ENCODE measurements around the gene TARP.
"Not testable (repeated sequence)": the region's sequence is repeated elsewhere in the genome, so short reads cannot be mapped to it uniquely, and the experiment has no call there.

TARP gene

DNA sequence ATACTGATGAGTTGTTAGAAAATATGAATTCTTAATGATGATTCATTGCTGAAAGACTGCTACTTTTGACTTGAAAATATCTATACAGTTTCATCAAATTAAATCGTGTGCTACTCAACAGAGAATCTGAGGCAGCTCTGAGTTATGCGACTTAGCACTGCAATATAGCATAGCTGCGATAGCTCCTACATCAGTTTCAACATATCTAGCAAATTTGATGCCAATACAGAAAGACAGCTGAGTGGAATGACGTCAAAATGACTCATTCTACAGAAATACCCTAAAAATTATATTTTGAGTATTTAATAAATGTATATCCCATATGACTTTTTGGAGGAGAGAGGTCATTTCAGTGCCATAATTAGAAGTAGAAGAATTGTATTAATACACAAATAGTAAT lies 1.1 kb upstream of the TARP start:
- TF ChIP-seq, protein P1, sequence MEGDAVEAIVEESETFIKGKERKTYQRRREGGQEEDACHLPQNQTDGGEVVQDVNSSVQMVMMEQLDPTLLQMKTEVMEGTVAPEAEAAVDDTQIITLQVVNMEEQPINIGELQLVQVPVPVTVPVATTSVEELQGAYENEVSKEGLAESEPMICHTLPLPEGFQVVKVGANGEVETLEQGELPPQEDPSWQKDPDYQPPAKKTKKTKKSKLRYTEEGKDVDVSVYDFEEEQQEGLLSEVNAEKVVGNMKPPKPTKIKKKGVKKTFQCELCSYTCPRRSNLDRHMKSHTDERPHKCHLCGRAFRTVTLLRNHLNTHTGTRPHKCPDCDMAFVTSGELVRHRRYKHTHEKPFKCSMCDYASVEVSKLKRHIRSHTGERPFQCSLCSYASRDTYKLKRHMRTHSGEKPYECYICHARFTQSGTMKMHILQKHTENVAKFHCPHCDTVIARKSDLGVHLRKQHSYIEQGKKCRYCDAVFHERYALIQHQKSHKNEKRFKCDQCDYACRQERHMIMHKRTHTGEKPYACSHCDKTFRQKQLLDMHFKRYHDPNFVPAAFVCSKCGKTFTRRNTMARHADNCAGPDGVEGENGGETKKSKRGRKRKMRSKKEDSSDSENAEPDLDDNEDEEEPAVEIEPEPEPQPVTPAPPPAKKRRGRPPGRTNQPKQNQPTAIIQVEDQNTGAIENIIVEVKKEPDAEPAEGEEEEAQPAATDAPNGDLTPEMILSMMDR (IDR thresholded peaks at IDR 0.05; ENCODE audit: extremely low read depth, insufficient read depth, missing control alignments): no peak
- in situ Hi-C loops (cut with MboI; ENCODE audit: low pct_unique_long_range_greater_than_20kb, low sequenced_read_pairs, unreplicated experiment): no loop called here
- no peak for DNase-seq (ENCODE audit: low spot score)

DNA sequence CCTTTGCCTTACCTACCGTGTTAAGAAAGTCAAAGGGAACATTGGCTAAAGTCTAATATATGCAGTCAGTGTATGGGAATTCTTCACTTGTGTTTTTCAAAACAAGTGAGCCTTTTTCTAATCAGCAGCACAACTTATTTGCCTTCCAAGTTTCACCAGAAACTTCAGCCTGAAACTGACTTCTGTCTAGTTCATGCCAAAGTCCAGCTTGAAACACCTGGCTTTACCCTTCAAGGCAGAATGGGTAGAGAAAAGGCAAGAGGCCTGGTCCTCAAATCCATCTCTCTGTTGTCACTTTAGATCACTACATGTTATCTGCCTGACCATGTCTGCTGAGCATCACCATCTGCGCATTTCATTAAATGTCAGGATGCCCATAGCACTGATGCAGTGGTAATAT lies 3.0 kb downstream of the TARP start:
- DNase-seq (ENCODE audit: low spot score); in situ Hi-C loops (cut with MboI; ENCODE audit: low pct_unique_long_range_greater_than_20kb, low sequenced_read_pairs, unreplicated experiment): not testable (repeated sequence)

DNA sequence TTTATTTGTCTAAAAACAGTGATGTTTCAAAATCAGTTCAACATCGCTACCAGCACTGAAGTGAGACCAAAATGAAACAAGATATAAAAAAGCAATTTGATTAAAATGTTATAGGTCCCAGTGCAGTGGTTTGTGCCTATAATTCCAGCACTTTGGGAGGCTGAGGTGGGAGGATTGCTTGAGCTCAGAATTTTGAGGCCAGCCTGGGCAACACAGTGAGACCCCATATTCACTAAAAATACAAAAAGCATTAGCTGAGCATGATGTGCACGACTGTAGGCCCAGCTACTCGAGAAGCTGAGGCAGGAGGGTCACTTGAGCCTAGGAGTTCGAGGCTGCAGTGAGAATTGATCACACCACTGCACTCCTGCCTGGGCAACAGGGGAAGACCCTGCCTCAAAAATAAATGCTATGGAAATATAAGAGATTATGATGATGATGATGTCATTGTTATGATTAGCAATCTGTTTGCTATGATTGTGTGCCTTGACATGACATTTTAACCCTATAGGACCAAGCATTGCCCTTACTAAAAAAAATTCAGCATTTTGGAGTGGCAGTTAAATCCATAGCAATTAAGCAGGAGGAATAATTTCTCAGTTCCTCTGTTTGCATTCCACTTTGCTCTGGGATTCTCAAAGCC lies 3.6 kb downstream of the TARP start:
- DNase-seq (ENCODE audit: low spot score); in situ Hi-C loops (cut with MboI; ENCODE audit: low pct_unique_long_range_greater_than_20kb, low sequenced_read_pairs, unreplicated experiment): not testable (repeated sequence)

DNA sequence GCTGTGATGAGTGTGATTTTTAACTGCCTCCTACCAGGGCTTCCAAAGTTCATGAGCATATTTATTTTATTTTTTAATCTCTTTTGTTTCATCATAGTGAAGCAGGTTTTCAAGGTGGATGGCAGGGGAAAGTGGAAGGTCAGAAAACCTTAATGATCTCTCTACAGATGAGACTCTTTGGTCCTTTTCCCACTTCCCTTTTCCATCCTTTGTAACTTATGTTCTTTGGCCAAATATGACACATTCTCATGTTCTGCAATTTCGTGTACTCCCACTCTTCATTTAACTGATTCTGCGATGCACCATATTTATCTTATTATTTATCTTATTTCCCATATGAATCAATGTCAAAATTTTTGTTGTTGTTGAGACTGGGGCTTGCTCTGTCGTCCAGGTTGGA lies 7.5 kb downstream of the TARP start:
- in situ Hi-C loops (cut with MboI; ENCODE audit: low pct_unique_long_range_greater_than_20kb, low sequenced_read_pairs, unreplicated experiment): not testable (repeated sequence)

DNA sequence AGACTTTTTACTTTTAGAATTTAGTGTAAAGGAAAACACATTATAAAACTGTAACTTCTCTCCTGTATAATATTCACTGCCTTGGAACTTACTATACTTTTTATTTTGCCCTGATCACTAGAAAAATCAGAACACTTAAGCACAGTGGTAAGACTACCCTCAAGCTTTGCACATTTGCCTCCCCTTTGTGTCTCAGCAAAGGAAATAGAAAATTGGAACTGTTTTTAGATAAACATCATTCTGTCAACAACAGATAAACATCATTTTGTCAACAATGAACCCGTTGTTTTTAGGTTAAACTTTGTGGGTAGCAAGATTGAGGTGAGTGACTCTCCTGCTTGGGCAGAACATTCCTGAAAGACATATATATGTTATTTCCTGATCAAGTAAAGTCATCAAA lies 8.8 kb downstream of the TARP start:
- in situ Hi-C loops (cut with MboI; ENCODE audit: low pct_unique_long_range_greater_than_20kb, low sequenced_read_pairs, unreplicated experiment); DNase-seq (ENCODE audit: low spot score): not testable (repeated sequence)

More for the DNA sequence above, 7.5 kb downstream of the TARP start:
- not testable (repeated sequence) for DNase-seq (ENCODE audit: low spot score)

DNA sequence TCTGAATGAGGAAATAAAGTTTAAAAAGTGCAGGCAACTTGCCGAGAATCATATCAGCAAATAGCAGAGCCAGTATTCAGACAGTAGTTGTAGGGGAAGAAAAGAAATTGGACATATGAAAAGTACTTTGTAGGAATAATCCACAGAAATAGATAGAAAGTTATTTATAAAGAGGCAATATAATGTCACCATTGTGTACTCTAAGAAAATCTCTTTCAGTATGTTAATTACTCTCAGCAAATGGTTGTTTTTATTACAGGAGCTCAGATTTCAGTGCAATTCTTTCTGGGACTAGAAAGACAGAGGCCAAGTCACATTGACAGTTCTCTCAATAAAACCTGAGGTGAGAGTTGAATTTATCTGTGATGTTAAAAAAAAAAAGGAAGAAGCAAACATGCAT lies 10.2 kb downstream of the TARP start:
- in situ Hi-C loops (cut with MboI; ENCODE audit: low pct_unique_long_range_greater_than_20kb, low sequenced_read_pairs, unreplicated experiment): not testable (repeated sequence)

DNA sequence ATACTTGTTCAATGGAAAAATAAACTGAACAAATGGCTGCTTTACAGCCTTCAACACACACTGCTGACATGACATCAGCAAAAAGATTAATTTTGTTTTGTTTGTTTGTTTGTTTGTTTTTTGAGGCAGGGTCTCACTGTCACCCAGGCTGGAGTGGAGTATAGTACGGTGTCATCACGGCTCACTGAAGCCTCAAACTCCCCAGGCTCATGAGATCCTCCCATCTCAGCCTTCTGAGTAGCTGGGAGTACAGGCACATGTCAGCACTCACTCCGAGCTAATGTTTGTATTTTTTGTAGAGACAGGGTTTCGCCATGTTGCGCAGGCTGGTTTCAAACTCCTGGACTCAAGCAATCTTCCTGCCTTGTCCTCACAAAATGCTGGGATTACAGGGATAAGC lies 10.9 kb downstream of the TARP start:
- in situ Hi-C loops (cut with MboI; ENCODE audit: low pct_unique_long_range_greater_than_20kb, low sequenced_read_pairs, unreplicated experiment): no loop called here
- no peak for DNase-seq (ENCODE audit: low spot score)
- TF ChIP-seq, protein P1 (IDR thresholded peaks at IDR 0.05; ENCODE audit: extremely low read depth, insufficient read depth, missing control alignments): no peak

More for the DNA sequence above, 10.2 kb downstream of the TARP start:
- DNase-seq (ENCODE audit: low spot score): not testable (repeated sequence)

DNA sequence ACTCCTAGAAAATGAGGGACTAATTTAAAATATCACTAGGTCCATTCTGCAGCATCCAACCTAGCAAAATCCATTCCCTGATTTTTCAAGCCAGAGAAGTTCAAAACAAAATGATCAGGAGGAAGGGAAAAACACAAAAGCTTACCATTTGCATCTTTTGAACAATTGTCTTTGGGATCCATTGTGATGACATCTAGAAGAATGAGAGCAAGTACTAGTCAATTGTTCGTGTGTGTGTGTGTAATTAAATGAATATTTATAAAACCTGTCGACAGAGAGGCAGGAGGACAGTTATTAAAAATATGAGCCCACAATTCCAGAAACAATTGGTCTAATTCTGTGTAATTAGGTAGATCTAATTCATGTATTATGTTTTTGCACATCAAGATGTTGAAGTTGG lies 11.4 kb downstream of the TARP start:
- DNase-seq (ENCODE audit: low spot score); in situ Hi-C loops (cut with MboI; ENCODE audit: low pct_unique_long_range_greater_than_20kb, low sequenced_read_pairs, unreplicated experiment): not testable (repeated sequence)

DNA sequence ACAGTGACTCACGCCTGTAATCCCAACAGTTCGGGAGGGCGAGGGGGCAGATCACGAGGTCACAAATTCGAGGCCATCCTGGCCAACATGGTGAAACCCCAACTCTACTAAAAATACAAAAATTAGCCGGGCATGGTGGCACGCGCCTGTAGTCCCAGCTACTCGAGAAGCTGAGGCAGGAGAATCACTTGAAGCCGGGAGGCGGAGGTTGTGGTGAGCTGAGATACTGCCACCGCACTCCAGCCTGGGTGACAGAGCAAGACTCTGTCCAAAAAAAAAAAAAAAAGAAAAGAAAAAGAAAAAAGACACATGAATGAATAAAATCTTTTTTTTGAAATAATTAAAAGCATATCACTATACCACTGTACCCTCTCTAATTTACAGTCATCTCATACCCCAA lies 11.8 kb downstream of the TARP start:
- DNase-seq (ENCODE audit: low spot score); in situ Hi-C loops (cut with MboI; ENCODE audit: low pct_unique_long_range_greater_than_20kb, low sequenced_read_pairs, unreplicated experiment): not testable (repeated sequence)

DNA sequence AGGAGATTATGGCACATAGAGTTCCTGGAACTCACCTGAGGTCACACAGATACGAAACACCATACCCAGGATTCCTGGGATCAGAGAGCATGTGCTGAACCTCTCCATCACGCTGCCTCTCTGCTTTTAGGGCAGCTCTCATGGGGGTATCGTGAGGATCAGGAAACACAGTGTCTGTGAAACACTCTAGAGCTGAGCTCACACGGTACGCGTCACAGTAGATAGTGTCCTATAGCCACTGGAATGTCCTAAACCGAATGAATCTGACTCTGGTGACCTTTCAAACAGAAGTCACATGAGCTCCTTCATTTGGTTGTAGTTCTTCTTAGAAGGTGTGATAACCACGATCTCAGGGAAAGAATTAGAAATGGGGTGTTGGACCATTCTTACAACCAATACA lies 14.3 kb downstream of the TARP start:
- DNase-seq (ENCODE audit: low spot score); in situ Hi-C loops (cut with MboI; ENCODE audit: low pct_unique_long_range_greater_than_20kb, low sequenced_read_pairs, unreplicated experiment): not testable (repeated sequence)

DNA sequence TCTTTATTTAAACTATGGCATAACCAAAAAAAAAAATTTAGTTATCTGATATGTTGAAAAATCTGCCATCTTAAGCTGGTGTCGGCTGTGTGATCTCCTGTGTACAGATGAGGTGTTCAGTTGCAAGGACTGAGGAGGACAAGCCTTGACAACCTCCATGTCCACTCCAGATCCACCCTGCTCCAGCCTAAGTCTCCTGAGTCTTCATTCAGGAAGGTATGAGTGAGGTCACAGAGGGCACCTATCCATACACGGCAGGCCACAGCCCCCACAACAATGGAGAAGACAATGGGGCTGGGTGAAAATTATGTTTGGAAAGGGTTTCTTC lies 16.1 kb downstream of the TARP start:
- in situ Hi-C loops (cut with MboI; ENCODE audit: low pct_unique_long_range_greater_than_20kb, low sequenced_read_pairs, unreplicated experiment): no loop called here
- TF ChIP-seq, protein P1 (IDR thresholded peaks at IDR 0.05; ENCODE audit: extremely low read depth, insufficient read depth, missing control alignments): no peak
- no peak for DNase-seq (ENCODE audit: low spot score)

DNA sequence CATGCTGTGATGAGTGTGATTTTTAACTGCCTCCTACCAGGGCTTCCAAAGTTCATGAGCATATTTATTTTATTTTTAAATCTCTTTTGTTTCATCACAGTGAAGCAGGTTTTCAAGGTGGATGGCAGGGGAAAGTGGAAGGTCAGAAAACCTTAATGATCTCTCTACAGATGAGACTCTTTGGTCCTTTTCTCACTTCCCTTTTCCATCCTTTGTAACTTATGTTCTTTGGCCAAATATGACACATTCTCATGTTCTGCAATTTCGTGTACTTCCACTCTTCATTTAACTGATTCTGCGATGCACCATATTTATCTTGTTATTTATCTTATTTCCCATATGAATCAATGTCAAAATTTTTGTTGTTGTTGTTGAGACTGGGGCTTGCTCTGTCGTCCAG lies 23.6 kb downstream of the TARP start:
- DNase-seq (ENCODE audit: low spot score); in situ Hi-C loops (cut with MboI; ENCODE audit: low pct_unique_long_range_greater_than_20kb, low sequenced_read_pairs, unreplicated experiment): not testable (repeated sequence)
